Measurements from ENCODE around the gene MYOCD.

- TF ChIP-seq CREB1 (CRISPR knock-in tag; IDR thresholded peaks at IDR 0.05) (no peak), ZNF317 (CRISPR knock-in tag; IDR thresholded peaks at IDR 0.05; ENCODE audit: borderline replicate concordance, low read depth) (no peak), ZNF425 (CRISPR knock-in tag; conservative IDR thresholded peaks at IDR 0.05) (no peak)
Measured at GRCh38 chr17:12815642-12816141, 150.0 kb downstream of the MYOCD start.
